GM12891 (cell line): Measurements from ENCODE around the gene GNA14.

Experiments used
- POLR2A ChIP-seq: IDR thresholded peaks from 2 replicates; pipeline ENCODE4 v1.6.1; 2011; ENCODE audit warnings: low read depth, low read length, control low read depth
- POLR2AphosphoS5 ChIP-seq: IDR thresholded peaks from 2 replicates; pipeline ENCODE4 v1.6.1; 2011; ENCODE audit warnings: low read depth, low read length, control low read depth
- TAF1 ChIP-seq: IDR thresholded peaks from 2 replicates; pipeline ENCODE4 v1.6.1; 2011; ENCODE audit warnings: low read depth, low read length, control low read depth

DNA sequence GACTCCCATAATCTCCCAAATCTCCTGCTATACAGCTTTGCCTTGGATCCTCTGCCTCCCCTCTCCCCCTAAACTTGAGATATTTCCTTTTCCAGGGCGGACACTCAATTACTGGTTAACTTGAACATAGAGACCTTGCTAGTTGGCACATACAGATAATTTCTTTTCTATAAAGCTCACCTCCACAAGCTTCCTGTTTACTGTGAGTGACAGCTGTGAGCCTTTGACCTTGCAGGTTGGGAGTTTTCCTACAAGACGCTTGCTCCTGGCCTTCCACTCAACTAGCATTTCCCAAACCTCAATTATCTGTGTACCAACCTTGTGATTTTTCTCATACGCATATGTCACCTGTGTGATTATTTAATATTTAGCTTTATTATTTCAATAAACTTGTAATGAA lies 114.5 kb downstream of the GNA14 start:
- no peak for TF ChIP-seq POLR2AphosphoS5
- TF ChIP-seq TAF1 = no peak
- no peak for TF ChIP-seq POLR2A
